Keratinocyte (primary cell): ENCODE results near the gene ADAMTS6. TPM values are rescaled to one million over a fixed set of nuclear protein-coding genes. Genes with fewer than 3 reads are reported as not detected.

ENCODE experiments used
- DNase-seq: peaks from one replicate; pipeline ENCODE4 v3.0.0-alpha.2; 2011; ENCODE audit warnings: low read depth, missing footprints, low spot score
- FAIRE-seq: peaks from 2 replicates; lab custom pipeline; 2011; peaks lifted over from hg19 to GRCh38; lab: Jason Lieb, UNC
- H2AFZ ChIP-seq: 2 replicates; pipeline ENCODE4 v1.6.0; 2012; ENCODE audit warnings: low read length, control low read depth, inconsistent platforms; ENCODE audit not compliant: control insufficient read depth
- H3K27ac ChIP-seq: 2 replicates; pipeline ENCODE4 v1.5.1; 2011; ENCODE audit warnings: low read length; ENCODE audit not compliant: control insufficient read depth, insufficient read depth
- H3K27me3 ChIP-seq: 3 replicates; pipeline ENCODE4 v1.6.0; 2011; ENCODE audit warnings: low read length; ENCODE audit not compliant: control insufficient read depth, insufficient read depth; ENCODE audit errors: extremely low read depth
- H3K36me3 ChIP-seq, 2 experiments: 2 replicates in 1 of 2; 3 replicates in 1 of 2; pipeline ENCODE4 v1.5.1; 2011; ENCODE audit warnings: low read length in 2 of 2, mild to moderate bottlenecking in 1 of 2; ENCODE audit not compliant: control insufficient read depth in 2 of 2, insufficient read depth in 2 of 2; ENCODE audit errors: extremely low read depth in 1 of 2
- H3K4me1 ChIP-seq: 3 replicates; pipeline ENCODE4 v1.5.1; 2011; ENCODE audit warnings: low read length; ENCODE audit not compliant: control insufficient read depth, insufficient read depth; ENCODE audit errors: extremely low read depth
- H3K4me2 ChIP-seq: 3 replicates; pipeline ENCODE4 v1.6.0; 2011; ENCODE audit warnings: low read depth, low read length; ENCODE audit not compliant: control insufficient read depth, insufficient read depth; ENCODE audit errors: extremely low read depth
- H3K4me3 ChIP-seq, 3 experiments: fragments of 200-600 bp in 1 of 3; sonication (generic) in 1 of 3; 2 replicates in 2 of 3; 3 replicates in 1 of 3; pipeline ENCODE4 v1.5.1; 2011 to 2016; ENCODE audit warnings: low read length in 3 of 3, mild to moderate bottlenecking in 3 of 3, control low read depth in 2 of 3, inconsistent platforms in 1 of 3, low read depth in 1 of 3, mixed read lengths in 1 of 3, mixed run types in 1 of 3, moderate library complexity in 1 of 3; ENCODE audit not compliant: control insufficient read depth in 2 of 3, insufficient read depth in 2 of 3; ENCODE audit errors: extremely low read depth in 1 of 3
- H3K79me2 ChIP-seq: 2 replicates; pipeline ENCODE4 v1.6.0; 2012; ENCODE audit warnings: low read length; ENCODE audit not compliant: control insufficient read depth, insufficient read depth
- H3K9ac ChIP-seq: 3 replicates; pipeline ENCODE4 v1.6.0; 2011; ENCODE audit warnings: low read length; ENCODE audit not compliant: control insufficient read depth, insufficient read depth; ENCODE audit errors: extremely low read depth
- H3K9me1 ChIP-seq: 3 replicates; pipeline ENCODE4 v1.6.0; 2011; ENCODE audit warnings: low read length; ENCODE audit not compliant: control insufficient read depth, insufficient read depth; ENCODE audit errors: extremely low read depth
- H3K9me3 ChIP-seq: 2 replicates; pipeline ENCODE4 v1.5.1; 2012; ENCODE audit warnings: low read depth, low read length; ENCODE audit not compliant: control insufficient read depth
- H4K20me1 ChIP-seq: 3 replicates; pipeline ENCODE4 v1.6.0; 2011; ENCODE audit warnings: low read length; ENCODE audit not compliant: control insufficient read depth, insufficient read depth; ENCODE audit errors: extremely low read depth
- EZH2 ChIP-seq: IDR thresholded peaks from one replicate; pipeline ENCODE4 v1.6.1; 2012; ENCODE audit warnings: inconsistent platforms, mild to moderate bottlenecking, low read length, moderate library complexity
- dilution Hi-C: fragments of 300-500 bp; cut with MboI; formaldehyde crosslinking; loops from one replicate; pipeline ENCODE4 v1.7.0; 2020; ENCODE audit warnings: low sequenced_read_pairs; ENCODE audit not compliant: extremely low pct_ligation_motif_present
- polyA plus RNA-seq, 5 experiments: library from polyadenylated mRNA; depleted of rRNA in 3 of 5; stranded (reverse) in 3 of 5; stranded (forward) in 1 of 5; unstranded in 1 of 5; fragments of >200 nt; gene quantifications; 1 replicate in 1 of 5; 2 replicates in 3 of 5; 3 replicates in 1 of 5; pipeline versions ENCODE4 v1.2.1 to v1.2.3, GENCODE V29; 2011 to 2012; ENCODE audit warnings: missing spikeins in 2 of 5, low read depth in 1 of 5, low replicate concordance in 1 of 5
- TF ChIP-seq, protein P1 (sequence below), 3 experiments: IDR thresholded peaks in 1 of 3; conservative IDR thresholded peaks in 1 of 3; optimal IDR thresholded peaks in 1 of 3; 2 replicates in 2 of 3; 3 replicates in 1 of 3; pipeline versions ENCODE3 to v1.5.1; 2011; ENCODE audit warnings: low read length in 3 of 3, mild to moderate bottlenecking in 3 of 3, moderate library complexity in 2 of 3, control low read depth in 1 of 3, inconsistent platforms in 1 of 3; ENCODE audit not compliant: insufficient read depth in 2 of 3; ENCODE audit errors: extremely low read depth in 1 of 3

Gene ADAMTS6
- polyA plus RNA-seq, 1 donor (not counting 4 experiments of a cell fraction or from before 2014, with no cell fraction given): 10.9 TPM

DNA sequence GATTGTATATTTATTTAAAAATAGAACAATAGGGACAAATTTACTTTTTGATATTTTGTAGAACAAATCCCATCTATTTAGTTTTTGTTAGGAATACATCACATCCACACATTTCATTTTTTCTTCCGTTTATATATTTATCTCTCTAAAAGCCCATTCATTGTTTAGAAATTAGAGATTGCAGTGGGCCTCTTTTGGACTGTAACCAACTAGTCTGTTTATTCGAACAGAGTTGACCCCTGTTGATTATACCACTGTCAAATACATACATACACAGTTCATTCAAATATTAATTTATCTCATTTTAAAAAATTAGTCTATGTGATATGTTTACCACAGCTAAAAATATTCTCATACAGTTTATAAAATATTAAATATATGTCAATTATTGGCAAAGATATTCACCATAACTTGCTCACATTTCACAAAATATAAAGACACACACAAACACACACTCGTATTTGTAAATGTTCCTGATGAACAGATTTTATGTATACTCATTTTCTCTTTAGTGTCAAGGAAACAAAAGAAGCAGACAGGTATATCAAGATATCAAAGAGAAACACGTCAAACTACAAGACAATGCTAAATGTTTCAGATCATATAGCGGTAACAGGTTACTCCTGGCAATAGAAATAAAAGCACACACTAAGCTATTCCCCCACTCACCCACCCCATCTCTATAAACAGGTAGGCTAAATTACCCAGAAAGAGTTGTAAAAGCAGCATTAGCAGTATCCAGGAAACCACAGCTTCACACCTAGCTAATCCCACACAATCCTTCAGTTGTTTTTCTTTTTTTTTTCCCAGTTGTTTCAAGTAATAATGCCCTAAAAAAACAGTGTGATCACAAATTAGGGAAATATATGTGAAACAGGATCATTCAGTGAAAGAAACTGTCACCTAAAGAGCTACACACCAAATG is 283.9 kb downstream of the ADAMTS6 start:
- dilution Hi-C loops: no loop called here
- H3K9me1 ChIP-seq: no peaks in the 10 kb centered on the region
- peak overlapping the region; percentile 50 for H3K9ac ChIP-seq
- peaks cover 8% of the 10 kb centered on the region for H3K79me2 ChIP-seq
- DNase-seq: no peak
- no peak overlapping the region for H2AFZ ChIP-seq
- TF ChIP-seq EZH2: no peak
- TF ChIP-seq, protein P1, sequence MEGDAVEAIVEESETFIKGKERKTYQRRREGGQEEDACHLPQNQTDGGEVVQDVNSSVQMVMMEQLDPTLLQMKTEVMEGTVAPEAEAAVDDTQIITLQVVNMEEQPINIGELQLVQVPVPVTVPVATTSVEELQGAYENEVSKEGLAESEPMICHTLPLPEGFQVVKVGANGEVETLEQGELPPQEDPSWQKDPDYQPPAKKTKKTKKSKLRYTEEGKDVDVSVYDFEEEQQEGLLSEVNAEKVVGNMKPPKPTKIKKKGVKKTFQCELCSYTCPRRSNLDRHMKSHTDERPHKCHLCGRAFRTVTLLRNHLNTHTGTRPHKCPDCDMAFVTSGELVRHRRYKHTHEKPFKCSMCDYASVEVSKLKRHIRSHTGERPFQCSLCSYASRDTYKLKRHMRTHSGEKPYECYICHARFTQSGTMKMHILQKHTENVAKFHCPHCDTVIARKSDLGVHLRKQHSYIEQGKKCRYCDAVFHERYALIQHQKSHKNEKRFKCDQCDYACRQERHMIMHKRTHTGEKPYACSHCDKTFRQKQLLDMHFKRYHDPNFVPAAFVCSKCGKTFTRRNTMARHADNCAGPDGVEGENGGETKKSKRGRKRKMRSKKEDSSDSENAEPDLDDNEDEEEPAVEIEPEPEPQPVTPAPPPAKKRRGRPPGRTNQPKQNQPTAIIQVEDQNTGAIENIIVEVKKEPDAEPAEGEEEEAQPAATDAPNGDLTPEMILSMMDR (optimal IDR thresholded peaks at IDR 0.05 in 1 of 3, IDR thresholded peaks at IDR 0.05 in 1 of 3, conservative IDR thresholded peaks at IDR 0.05 in 1 of 3; ENCODE audit: extremely low read depth in 1 of 3, insufficient read depth in 2 of 3, low read length in 3 of 3): no peak
- H3K4me2 ChIP-seq: peak overlapping the region; percentile 70
- no peaks in the 10 kb centered on the region for H3K27me3 ChIP-seq
- H3K4me3 ChIP-seq: peak overlapping the region in 2 of 3 experiments; percentile 25 to 48
- H3K27ac ChIP-seq: peak overlapping the region; percentile 82
- H3K36me3 ChIP-seq: peaks cover 0 to 21% of the 10 kb centered on the region in 2 experiments
- peaks cover 58% of the 10 kb centered on the region for H3K4me1 ChIP-seq
- H4K20me1 ChIP-seq: no peaks in the 10 kb centered on the region
- peak; percentile 68 for FAIRE-seq
- H3K9me3 ChIP-seq: no peaks in the 10 kb centered on the region

DNA sequence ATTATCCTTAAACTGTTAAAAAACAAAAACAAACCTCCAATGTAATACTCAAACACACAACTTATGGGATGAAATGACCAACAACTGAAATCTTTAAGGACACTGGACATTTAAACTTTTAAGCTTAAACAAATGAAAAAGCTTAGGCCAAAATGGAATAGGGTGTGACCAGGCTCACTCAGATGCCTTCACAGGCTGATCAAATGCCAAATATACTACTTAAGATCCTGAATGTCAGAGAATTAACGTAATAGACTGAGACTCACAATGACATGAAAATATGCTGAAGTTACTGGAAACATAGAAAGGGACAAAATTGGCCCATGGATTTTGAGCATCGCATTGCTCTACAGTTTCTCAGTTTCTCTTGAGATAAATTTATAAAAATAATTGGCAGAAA is 286.8 kb downstream of the ADAMTS6 start:
- H3K27ac ChIP-seq: no peak overlapping the region
- H3K79me2 ChIP-seq: peaks cover 8% of the 10 kb centered on the region
- no peak for TF ChIP-seq EZH2
- TF ChIP-seq, protein P1 (optimal IDR thresholded peaks at IDR 0.05 in 1 of 3, IDR thresholded peaks at IDR 0.05 in 1 of 3, conservative IDR thresholded peaks at IDR 0.05 in 1 of 3; ENCODE audit: extremely low read depth in 1 of 3, insufficient read depth in 2 of 3, low read length in 3 of 3): no peak
- H3K36me3 ChIP-seq: peaks cover 0 to 16% of the 10 kb centered on the region in 2 experiments
- DNase-seq (no peak), FAIRE-seq (peak; percentile 29)
- no peak overlapping the region for H2AFZ ChIP-seq
- no peaks in the 10 kb centered on the region for H3K9me1 ChIP-seq
- no peak overlapping the region for H3K4me2 ChIP-seq
- no peaks in the 10 kb centered on the region for H3K9me3 ChIP-seq
- H3K9ac ChIP-seq: no peak overlapping the region
- no peaks in the 10 kb centered on the region for H4K20me1 ChIP-seq
- H3K4me1 ChIP-seq: peaks cover 58% of the 10 kb centered on the region
- H3K4me3 ChIP-seq: no peak overlapping the region
- H3K27me3 ChIP-seq: no peaks in the 10 kb centered on the region
- dilution Hi-C loops: no loop called here
